ENCODE measurements around the gene SSTR1. TPM values are rescaled to one million over a fixed set of nuclear protein-coding genes. Genes with fewer than 3 reads are reported as not detected.

The SSTR1 gene
- polyA plus RNA-seq, 2 of the 4 experiments (the other 2 are of a cell fraction) = not detected

DNA sequence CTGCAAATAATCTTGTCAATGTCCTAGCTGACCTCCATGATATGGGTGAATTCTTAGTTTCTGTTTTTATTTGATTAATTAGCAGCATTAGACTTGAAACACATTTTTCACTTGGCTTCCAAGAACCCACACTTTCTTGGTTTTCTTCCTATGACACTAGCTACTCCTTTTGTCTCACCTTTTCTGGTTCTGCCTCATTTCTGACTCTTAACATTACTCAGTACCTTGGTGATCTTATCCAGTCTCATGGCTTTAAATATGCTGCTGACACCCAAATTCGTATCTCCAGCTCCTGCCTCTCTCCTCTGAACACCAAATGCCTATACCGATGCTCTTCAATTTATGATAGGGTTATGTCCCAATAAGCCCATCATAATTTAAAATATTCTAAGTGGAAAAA lies 32.0 kb upstream of the SSTR1 start:
- ATAC-seq = no peak
- no peak for FAIRE-seq
- Histone ChIP-seq H3K9me3 (no peaks in the 10 kb centered on the region), H3K4me2 (no peak overlapping the region), H3K4me1 (no peaks in the 10 kb centered on the region), H3K4me3 (no peak overlapping the region), H3K27ac (no peak overlapping the region)
- DNase-seq (ENCODE audit: low read depth in 1 of 2, low spot score in 1 of 2) = no peak
- TF ChIP-seq CEBPB (IDR thresholded peaks at IDR 0.05) (no peak), SMC3 (IDR thresholded peaks at IDR 0.05) (no peak), RCOR1 (IDR thresholded peaks at IDR 0.05; ENCODE audit: low read depth, low read length) (no peak), MAZ (IDR thresholded peaks at IDR 0.05; ENCODE audit: borderline replicate concordance, low read depth, low read length) (no peak), KDM5A (IDR thresholded peaks at IDR 0.05) (no peak), RARB (CRISPR knock-in tag; IDR thresholded peaks at IDR 0.05) (no peak), SREBF2 (IDR thresholded peaks at IDR 0.05) (no peak), HOXB5 (CRISPR knock-in tag; IDR thresholded peaks at IDR 0.05) (no peak), GATA3 (IDR thresholded peaks at IDR 0.05; ENCODE audit: borderline replicate concordance) (no peak), KDM1A (IDR thresholded peaks at IDR 0.05; ENCODE audit: low read depth) (no peak), EP300 (IDR thresholded peaks at IDR 0.05) (no peak), EHMT2 (IDR thresholded peaks at IDR 0.05; ENCODE audit: low read depth) (no peak), RAD21 (conservative IDR thresholded peaks at IDR 0.05 in 1 of 2, IDR thresholded peaks at IDR 0.05 in 1 of 2) (no peak), RNF2 (IDR thresholded peaks at IDR 0.05; ENCODE audit: borderline replicate concordance, low read depth) (no peak), FOSL2 (IDR thresholded peaks at IDR 0.05) (no peak), FOSL2 (CRISPR knock-in tag; IDR thresholded peaks at IDR 0.05) (no peak), ESRRA (IDR thresholded peaks at IDR 0.05; ENCODE audit: borderline replicate concordance, low read length) (no peak), CBX8 (IDR thresholded peaks at IDR 0.05) (no peak)
- TF ChIP-seq, protein P1, sequence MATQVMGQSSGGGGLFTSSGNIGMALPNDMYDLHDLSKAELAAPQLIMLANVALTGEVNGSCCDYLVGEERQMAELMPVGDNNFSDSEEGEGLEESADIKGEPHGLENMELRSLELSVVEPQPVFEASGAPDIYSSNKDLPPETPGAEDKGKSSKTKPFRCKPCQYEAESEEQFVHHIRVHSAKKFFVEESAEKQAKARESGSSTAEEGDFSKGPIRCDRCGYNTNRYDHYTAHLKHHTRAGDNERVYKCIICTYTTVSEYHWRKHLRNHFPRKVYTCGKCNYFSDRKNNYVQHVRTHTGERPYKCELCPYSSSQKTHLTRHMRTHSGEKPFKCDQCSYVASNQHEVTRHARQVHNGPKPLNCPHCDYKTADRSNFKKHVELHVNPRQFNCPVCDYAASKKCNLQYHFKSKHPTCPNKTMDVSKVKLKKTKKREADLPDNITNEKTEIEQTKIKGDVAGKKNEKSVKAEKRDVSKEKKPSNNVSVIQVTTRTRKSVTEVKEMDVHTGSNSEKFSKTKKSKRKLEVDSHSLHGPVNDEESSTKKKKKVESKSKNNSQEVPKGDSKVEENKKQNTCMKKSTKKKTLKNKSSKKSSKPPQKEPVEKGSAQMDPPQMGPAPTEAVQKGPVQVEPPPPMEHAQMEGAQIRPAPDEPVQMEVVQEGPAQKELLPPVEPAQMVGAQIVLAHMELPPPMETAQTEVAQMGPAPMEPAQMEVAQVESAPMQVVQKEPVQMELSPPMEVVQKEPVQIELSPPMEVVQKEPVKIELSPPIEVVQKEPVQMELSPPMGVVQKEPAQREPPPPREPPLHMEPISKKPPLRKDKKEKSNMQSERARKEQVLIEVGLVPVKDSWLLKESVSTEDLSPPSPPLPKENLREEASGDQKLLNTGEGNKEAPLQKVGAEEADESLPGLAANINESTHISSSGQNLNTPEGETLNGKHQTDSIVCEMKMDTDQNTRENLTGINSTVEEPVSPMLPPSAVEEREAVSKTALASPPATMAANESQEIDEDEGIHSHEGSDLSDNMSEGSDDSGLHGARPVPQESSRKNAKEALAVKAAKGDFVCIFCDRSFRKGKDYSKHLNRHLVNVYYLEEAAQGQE (IDR thresholded peaks at IDR 0.05) = no peak
- TF ChIP-seq, protein P2, sequence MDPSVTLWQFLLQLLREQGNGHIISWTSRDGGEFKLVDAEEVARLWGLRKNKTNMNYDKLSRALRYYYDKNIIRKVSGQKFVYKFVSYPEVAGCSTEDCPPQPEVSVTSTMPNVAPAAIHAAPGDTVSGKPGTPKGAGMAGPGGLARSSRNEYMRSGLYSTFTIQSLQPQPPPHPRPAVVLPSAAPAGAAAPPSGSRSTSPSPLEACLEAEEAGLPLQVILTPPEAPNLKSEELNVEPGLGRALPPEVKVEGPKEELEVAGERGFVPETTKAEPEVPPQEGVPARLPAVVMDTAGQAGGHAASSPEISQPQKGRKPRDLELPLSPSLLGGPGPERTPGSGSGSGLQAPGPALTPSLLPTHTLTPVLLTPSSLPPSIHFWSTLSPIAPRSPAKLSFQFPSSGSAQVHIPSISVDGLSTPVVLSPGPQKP (IDR thresholded peaks at IDR 0.05; ENCODE audit: low read depth, low read length) = no peak
- TF ChIP-seq, protein P3, sequence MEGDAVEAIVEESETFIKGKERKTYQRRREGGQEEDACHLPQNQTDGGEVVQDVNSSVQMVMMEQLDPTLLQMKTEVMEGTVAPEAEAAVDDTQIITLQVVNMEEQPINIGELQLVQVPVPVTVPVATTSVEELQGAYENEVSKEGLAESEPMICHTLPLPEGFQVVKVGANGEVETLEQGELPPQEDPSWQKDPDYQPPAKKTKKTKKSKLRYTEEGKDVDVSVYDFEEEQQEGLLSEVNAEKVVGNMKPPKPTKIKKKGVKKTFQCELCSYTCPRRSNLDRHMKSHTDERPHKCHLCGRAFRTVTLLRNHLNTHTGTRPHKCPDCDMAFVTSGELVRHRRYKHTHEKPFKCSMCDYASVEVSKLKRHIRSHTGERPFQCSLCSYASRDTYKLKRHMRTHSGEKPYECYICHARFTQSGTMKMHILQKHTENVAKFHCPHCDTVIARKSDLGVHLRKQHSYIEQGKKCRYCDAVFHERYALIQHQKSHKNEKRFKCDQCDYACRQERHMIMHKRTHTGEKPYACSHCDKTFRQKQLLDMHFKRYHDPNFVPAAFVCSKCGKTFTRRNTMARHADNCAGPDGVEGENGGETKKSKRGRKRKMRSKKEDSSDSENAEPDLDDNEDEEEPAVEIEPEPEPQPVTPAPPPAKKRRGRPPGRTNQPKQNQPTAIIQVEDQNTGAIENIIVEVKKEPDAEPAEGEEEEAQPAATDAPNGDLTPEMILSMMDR (IDR thresholded peaks at IDR 0.05) = no peak
- ChIA-PET POLR2A (no interaction called here), CTCF (no interaction called here)
- WGBS (ENCODE audit: missing lambda C conversion rate) = 32% methylated on average over 2 of the region's 2 CpGs

DNA sequence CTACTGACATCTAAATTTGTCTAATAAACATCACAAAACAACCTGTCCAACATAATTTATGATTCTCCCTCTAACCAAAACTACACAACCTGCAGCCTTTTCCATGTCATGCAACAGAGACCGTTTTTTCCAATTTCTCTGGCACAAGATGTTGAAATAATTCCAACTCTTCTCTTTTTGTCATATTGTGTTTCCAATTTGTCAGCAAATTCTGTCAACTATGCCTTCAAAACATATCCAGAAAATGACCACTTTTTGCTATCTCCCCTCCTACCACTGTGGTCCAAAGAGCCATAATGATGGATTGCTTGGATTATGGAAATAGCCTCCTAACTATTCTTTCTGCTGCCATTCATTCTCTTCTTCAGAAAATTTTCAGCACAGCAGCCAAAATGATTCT lies 31.3 kb upstream of the SSTR1 start:
- CTCF ChIA-PET = no interaction called here
- TF ChIP-seq FOSL2 (IDR thresholded peaks at IDR 0.05) (no peak), FOSL2 (CRISPR knock-in tag; IDR thresholded peaks at IDR 0.05) (no peak), JUNB (IDR thresholded peaks at IDR 0.05) (no peak), RAD21 (conservative IDR thresholded peaks at IDR 0.05 in 1 of 2, IDR thresholded peaks at IDR 0.05 in 1 of 2) (no peak), KDM5A (IDR thresholded peaks at IDR 0.05) (no peak), HOXB5 (CRISPR knock-in tag; IDR thresholded peaks at IDR 0.05) (no peak), GATA3 (IDR thresholded peaks at IDR 0.05; ENCODE audit: borderline replicate concordance) (no peak), RCOR1 (IDR thresholded peaks at IDR 0.05; ENCODE audit: low read depth, low read length) (no peak), FOSB (CRISPR knock-in tag; IDR thresholded peaks at IDR 0.05) (no peak)

More for the DNA sequence above, 31.3 kb upstream of the SSTR1 start:
- no peak for ATAC-seq
- no peak overlapping the region for H3K27ac ChIP-seq
- no peaks in the 10 kb centered on the region for H3K9me3 ChIP-seq
- H3K4me1 ChIP-seq = no peaks in the 10 kb centered on the region
- H3K4me3 ChIP-seq = no peak overlapping the region
- no peak for FAIRE-seq
- POLR2A ChIA-PET = no interaction called here
- no peak overlapping the region for H3K4me2 ChIP-seq
- WGBS (ENCODE audit: missing lambda C conversion rate) = 3% methylated on average over 1 of the region's 1 CpG
- DNase-seq (ENCODE audit: low read depth in 1 of 2, low spot score in 1 of 2) = no peak

All from A549 (cell line).